Measurements from ENCODE around the gene SDR39U1.

Gene SDR39U1

GRCh38 chr14:24429395-24430142 lies 13.0 kb downstream of the SDR39U1 start, which contains the start of the genes CBLN3 and KHNYN:
CBLN3 (minus strand) TSS chr14:24429668; CDS start chr14:24429054, 614 bp downstream.
KHNYN (plus strand) TSS chr14:24429954; CDS start chr14:24430731, 777 bp downstream.
- Mint-ChIP-seq H3K27me3 (peaks cover 7% of the 10 kb centered on the region), H3K4me3 (peak within 1 kb of the TSS; percentile 82), H3K4me1 (ENCODE audit: low read depth) (peaks cover 67% of the 10 kb centered on the region), H3K9me3 (no peaks in the 10 kb centered on the region), H3K27ac (peak within 1 kb of the TSS; percentile 97), H3K36me3 (ENCODE audit: low read depth) (peaks cover 48% of the 10 kb centered on the region)
- intact Hi-C loops (cut with micrococcal nuclease), result loop anchor here (2.0 kb wide), 2 partner anchors 63 to 187 kb away; partner anchors contain the start of gene TINF2

- Mint-ChIP-seq H3K36me3 (ENCODE audit: low read depth) (peaks cover 42% of the 10 kb centered on the region), H3K4me3 (no peak overlapping the region), H3K27ac (peak overlapping the region; percentile 97), H3K4me1 (ENCODE audit: low read depth) (peaks cover 64% of the 10 kb centered on the region), H3K27me3 (peaks cover 7% of the 10 kb centered on the region), H3K9me3 (no peaks in the 10 kb centered on the region)
- intact Hi-C loops (cut with micrococcal nuclease), result no loop called here
These were observed 13.8 kb downstream of the SDR39U1 start for GRCh38 chr14:24428628-24429394.

GRCh38 chr14:24427537-24428508 lies 14.8 kb downstream of the SDR39U1 start:
- Mint-ChIP-seq H3K4me1 (ENCODE audit: low read depth) (peaks cover 55% of the 10 kb centered on the region), H3K36me3 (ENCODE audit: low read depth) (peaks cover 32% of the 10 kb centered on the region), H3K27me3 (peaks cover 7% of the 10 kb centered on the region), H3K4me3 (no peak overlapping the region), H3K9me3 (no peaks in the 10 kb centered on the region), H3K27ac (peak overlapping the region; percentile 57)
- intact Hi-C loops (cut with micrococcal nuclease), result no loop called here

DNA sequence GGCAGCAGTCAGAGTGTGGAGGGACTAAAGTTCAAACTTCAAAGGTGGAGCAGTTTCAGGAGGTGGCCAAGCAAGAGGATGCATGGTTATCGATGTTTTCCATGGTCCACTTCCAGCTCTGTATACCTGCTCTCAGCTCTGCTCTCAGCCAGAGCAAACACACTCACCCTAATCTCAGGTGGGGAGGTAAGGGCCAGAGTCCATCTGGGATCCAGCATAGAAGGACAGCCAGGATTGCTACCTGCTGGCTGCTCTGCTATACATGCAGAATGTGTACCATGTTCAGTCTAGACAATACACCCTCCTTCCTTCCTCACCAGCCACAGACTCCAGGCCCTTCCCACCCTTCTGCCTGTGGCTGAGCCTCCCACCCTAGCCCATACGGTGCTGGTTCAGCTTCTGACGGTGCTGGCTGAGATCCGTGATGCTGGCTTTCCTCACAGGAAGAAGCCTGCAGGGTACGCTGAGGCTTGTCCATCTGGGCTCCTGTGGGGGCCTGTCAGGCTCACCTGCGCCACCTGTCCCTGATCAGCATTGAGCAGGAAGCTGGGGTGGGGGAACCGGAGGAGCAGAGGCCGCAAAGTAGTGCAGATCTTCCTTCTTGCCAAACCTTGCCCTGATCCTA lies 15.6 kb downstream of the SDR39U1 start:
- Mint-ChIP-seq H3K9me3 (no peaks in the 10 kb centered on the region), H3K36me3 (ENCODE audit: low read depth) (peaks cover 24% of the 10 kb centered on the region), H3K27ac (peak overlapping the region; percentile 57), H3K27me3 (peaks cover 7% of the 10 kb centered on the region), H3K4me3 (no peak overlapping the region), H3K4me1 (ENCODE audit: low read depth) (peaks cover 53% of the 10 kb centered on the region)
- intact Hi-C loops (cut with micrococcal nuclease), result no loop called here

- Mint-ChIP-seq H3K36me3 (ENCODE audit: low read depth) (peaks cover 17% of the 10 kb centered on the region), H3K9me3 (no peaks in the 10 kb centered on the region), H3K27me3 (peaks cover 9% of the 10 kb centered on the region), H3K4me1 (ENCODE audit: low read depth) (peaks cover 46% of the 10 kb centered on the region), H3K4me3 (no peak overlapping the region), H3K27ac (peak overlapping the region; percentile 57)
- intact Hi-C loops (cut with micrococcal nuclease), result no loop called here
These were observed 16.2 kb downstream of the SDR39U1 start for GRCh38 chr14:24426150-24426911.

DNA sequence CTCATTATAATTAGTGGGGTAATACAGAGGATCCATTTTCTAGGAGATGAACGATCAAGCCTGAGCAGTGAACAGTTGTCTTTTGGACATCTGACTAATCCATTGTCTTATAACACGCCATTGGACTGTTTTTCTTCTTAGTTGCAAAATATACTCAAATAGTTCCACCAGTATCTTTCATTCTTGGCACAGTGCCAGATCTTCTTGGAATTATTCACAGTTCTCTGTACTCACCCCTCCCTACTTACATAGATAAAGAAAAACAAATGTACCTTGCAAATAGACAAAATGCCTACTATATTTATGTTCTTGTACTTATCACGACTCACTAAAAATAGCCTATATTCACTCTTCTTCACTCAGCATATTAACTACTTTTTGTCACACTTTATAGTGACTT lies 16.9 kb downstream of the SDR39U1 start:
- Mint-ChIP-seq H3K36me3 (ENCODE audit: low read depth) (peaks cover 11% of the 10 kb centered on the region), H3K9me3 (no peaks in the 10 kb centered on the region), H3K27ac (no peak overlapping the region), H3K27me3 (peaks cover 9% of the 10 kb centered on the region), H3K4me3 (no peak overlapping the region), H3K4me1 (ENCODE audit: low read depth) (peaks cover 40% of the 10 kb centered on the region)
- intact Hi-C loops (cut with micrococcal nuclease), result no loop called here

- Mint-ChIP-seq H3K27ac (no peak overlapping the region), H3K4me3 (no peak overlapping the region), H3K4me1 (ENCODE audit: low read depth) (peaks cover 21% of the 10 kb centered on the region), H3K36me3 (ENCODE audit: low read depth) (no peaks in the 10 kb centered on the region), H3K9me3 (no peaks in the 10 kb centered on the region), H3K27me3 (peaks cover 19% of the 10 kb centered on the region)
- intact Hi-C loops (cut with micrococcal nuclease), result no loop called here
These were observed 19.6 kb downstream of the SDR39U1 start for GRCh38 chr14:24422694-24423601.

GRCh38 chr14:24422261-24422660 lies 20.3 kb downstream of the SDR39U1 start:
- H3K9me3 Mint-ChIP-seq, result no peaks in the 10 kb centered on the region
- H3K4me3 Mint-ChIP-seq, result no peak overlapping the region
- no peak overlapping the region for H3K27ac Mint-ChIP-seq
- H3K36me3 Mint-ChIP-seq (ENCODE audit: low read depth), result no peaks in the 10 kb centered on the region
- peaks cover 16% of the 10 kb centered on the region for H3K27me3 Mint-ChIP-seq
- intact Hi-C loops (cut with micrococcal nuclease), result no loop called here
- H3K4me1 Mint-ChIP-seq (ENCODE audit: low read depth), result peaks cover 21% of the 10 kb centered on the region

GRCh38 chr14:24418492-24418873 lies 24.1 kb downstream of the SDR39U1 start:
- intact Hi-C loops (cut with micrococcal nuclease), result no loop called here
- Mint-ChIP-seq H3K27ac (no peak overlapping the region), H3K9me3 (no peaks in the 10 kb centered on the region), H3K36me3 (ENCODE audit: low read depth) (no peaks in the 10 kb centered on the region), H3K4me3 (no peak overlapping the region), H3K27me3 (peaks cover 20% of the 10 kb centered on the region), H3K4me1 (ENCODE audit: low read depth) (no peaks in the 10 kb centered on the region)

DNA sequence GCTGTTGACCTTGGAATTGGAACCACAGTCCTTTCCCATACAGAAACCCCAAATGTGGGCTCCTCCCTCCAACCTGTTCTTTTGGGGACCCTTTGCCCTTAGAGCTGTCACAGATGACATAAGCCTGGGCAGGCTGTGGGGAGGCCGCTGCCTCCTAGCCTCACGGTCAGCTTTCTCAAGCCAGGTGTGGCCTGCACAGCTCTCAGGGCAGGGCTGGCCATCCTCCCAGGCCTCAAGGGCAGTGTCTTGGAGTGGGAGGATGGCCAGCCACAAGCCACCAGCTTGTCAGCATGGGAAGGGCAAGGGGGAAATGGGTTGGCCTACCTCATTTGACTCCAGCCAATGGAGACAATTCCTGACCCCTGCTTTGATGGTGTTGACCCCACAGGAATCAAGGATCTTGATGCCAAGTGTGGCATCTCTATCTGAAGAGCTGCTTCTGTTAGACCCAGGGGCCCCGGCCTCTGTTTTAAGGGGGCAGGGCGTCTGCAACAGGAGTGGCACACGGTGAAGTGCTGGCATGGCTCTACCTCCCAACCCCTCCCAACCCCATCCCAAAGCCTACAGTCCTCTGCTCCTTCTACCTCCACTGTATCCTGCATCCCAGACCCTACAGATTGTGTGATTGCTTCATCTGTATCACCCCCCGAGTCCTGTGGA lies 24.6 kb downstream of the SDR39U1 start:
- intact Hi-C loops (cut with micrococcal nuclease), result no loop called here
- Mint-ChIP-seq H3K4me3 (no peak overlapping the region), H3K36me3 (ENCODE audit: low read depth) (no peaks in the 10 kb centered on the region), H3K9me3 (no peaks in the 10 kb centered on the region), H3K27me3 (peaks cover 20% of the 10 kb centered on the region), H3K27ac (no peak overlapping the region), H3K4me1 (ENCODE audit: low read depth) (no peaks in the 10 kb centered on the region)

- Mint-ChIP-seq H3K4me3 (no peak overlapping the region), H3K4me1 (ENCODE audit: low read depth) (no peaks in the 10 kb centered on the region), H3K36me3 (ENCODE audit: low read depth) (no peaks in the 10 kb centered on the region), H3K27me3 (peaks cover 20% of the 10 kb centered on the region), H3K27ac (no peak overlapping the region), H3K9me3 (no peaks in the 10 kb centered on the region)
- intact Hi-C loops (cut with micrococcal nuclease), result no loop called here
These were observed 25.5 kb downstream of the SDR39U1 start for GRCh38 chr14:24416932-24417619.

Data from dendritic cell treated with granulocyte-macrophage colony-stimulating factor and Interleukin-4, amounts not matched to agents 40 ng/mL and 50 ng/mL, for 4 days (primary cell).